ENCODE measurements around the gene PCDHB12. TPM values are rescaled to one million over a fixed set of nuclear protein-coding genes. Genes with fewer than 3 reads are reported as not detected.
"Not testable (repeated sequence)": the region's sequence is repeated elsewhere in the genome, so short reads cannot be mapped to it uniquely, and the experiment has no call there.

The PCDHB12 gene
- polyA plus RNA-seq, 1 donor = 4.6 TPM

DNA sequence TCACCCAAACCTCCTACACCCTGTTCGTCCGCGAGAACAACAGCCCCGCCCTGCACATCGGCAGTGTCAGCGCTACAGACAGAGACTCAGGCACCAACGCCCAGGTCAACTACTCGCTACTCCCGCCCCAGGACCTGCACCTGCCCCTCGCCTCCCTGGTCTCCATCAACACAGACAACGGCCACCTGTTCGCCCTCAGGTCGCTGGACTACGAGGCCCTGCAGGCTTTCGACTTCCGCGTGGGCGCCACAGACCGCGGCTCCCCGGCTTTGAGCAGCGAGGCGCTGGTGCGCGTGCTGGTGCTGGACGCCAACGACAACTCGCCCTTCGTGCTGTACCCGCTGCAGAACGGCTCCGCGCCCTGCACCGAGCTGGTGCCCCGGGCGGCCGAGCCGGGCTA, 7.4 kb upstream of the PCDHB12 start:
- DNase-seq = not testable (repeated sequence)

DNA sequence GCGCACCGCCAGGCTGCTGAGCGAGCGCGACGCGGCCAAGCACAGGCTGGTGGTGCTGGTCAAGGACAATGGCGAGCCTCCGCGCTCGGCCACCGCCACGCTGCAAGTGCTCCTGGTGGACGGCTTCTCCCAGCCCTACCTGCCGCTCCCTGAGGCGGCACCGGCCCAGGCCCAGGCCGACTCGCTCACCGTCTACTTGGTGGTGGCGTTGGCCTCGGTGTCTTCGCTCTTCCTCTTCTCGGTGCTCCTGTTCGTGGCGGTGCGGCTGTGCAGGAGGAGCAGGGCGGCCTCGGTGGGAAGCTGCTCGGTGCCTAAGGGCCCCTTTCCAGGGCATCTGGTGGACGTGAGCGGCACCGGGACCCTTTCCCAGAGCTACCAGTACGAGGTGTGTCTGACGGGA, 6.9 kb upstream of the PCDHB12 start:
- not testable (repeated sequence) for DNase-seq

DNA sequence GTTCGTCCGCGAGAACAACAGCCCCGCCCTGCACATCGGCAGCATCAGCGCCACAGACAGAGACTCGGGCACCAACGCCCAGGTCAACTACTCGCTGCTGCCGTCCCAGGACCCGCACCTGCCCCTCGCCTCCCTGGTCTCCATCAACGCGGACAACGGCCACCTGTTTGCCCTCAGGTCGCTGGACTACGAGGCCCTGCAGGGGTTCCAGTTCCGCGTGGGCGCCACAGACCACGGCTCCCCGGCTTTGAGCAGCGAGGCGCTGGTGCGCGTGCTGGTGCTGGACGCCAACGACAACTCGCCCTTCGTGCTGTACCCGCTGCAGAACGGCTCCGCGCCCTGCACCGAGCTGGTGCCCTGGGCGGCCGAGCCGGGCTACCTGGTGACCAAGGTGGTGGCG, 1.8 kb downstream of the PCDHB12 start:
- DNase-seq = not testable (repeated sequence)

DNA sequence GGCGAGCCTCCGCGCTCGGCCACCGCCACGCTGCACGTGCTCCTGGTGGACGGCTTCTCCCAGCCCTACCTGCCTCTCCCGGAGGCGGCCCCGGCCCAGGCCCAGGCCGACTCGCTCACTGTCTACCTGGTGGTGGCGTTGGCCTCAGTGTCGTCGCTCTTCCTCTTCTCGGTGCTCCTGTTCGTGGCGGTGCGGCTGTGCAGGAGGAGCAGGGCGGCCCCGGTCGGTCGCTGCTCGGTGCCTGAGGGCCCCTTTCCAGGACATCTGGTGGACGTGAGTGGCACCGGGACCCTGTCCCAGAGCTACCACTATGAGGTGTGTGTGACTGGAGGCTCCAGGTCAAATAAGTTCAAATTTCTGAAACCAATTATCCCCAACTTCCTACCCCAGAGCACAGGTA, 2.3 kb downstream of the PCDHB12 start:
- DNase-seq = not testable (repeated sequence)

DNA sequence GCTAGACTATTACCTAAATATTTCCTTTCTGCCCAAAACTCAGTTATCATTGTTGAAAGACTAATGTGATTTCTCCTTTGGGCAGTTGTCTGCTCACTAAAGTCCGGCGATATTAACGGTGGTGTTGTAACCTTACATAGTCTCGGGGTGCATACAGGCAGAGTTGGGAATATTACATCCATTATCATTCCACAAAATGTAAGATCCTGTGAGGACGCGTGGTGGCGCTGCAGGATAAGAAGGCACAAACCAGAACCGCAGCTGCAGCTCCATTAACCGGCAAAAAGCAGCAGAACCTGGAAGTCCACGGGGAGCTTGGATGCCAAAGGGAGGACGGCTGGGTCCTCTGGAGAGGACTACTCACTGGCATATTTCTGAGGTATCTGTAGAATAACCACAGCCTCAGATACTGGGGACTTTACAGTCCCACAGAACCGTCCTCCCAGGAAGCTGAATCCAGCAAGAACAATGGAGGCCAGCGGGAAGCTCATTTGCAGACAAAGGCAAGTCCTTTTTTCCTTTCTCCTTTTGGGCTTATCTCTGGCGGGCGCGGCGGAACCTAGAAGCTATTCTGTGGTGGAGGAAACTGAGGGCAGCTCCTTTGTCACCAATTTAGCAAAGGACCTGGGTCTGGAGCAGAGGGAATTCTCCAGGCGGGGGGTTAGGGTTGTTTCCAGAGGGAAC, 5.3 kb downstream of the PCDHB12 start, which contains the start of gene PCDHB13:
TSS of gene PCDHB13 (plus strand) at position 264 of the 684 bp plus-strand sequence. CDS start at position 469, 205 bp downstream.
- not testable (repeated sequence) for DNase-seq

DNA sequence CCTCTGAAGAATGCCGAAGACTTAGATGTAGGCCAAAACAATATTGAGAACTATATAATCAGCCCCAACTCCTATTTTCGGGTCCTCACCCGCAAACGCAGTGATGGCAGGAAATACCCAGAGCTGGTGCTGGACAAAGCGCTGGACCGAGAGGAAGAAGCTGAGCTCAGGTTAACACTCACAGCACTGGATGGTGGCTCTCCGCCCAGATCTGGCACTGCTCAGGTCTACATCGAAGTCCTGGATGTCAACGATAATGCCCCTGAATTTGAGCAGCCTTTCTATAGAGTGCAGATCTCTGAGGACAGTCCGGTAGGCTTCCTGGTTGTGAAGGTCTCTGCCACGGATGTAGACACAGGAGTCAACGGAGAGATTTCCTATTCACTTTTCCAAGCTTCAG, 6.1 kb downstream of the PCDHB12 start:
- DNase-seq = not testable (repeated sequence)

DNA sequence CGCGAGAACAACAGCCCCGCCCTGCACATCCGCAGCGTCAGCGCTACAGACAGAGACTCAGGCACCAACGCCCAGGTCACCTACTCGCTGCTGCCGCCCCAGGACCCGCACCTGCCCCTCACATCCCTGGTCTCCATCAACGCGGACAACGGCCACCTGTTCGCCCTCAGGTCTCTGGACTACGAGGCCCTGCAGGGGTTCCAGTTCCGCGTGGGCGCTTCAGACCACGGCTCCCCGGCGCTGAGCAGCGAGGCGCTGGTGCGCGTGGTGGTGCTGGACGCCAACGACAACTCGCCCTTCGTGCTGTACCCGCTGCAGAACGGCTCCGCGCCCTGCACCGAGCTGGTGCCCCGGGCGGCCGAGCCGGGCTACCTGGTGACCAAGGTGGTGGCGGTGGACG, 7.0 kb downstream of the PCDHB12 start:
- DNase-seq = not testable (repeated sequence)

DNA sequence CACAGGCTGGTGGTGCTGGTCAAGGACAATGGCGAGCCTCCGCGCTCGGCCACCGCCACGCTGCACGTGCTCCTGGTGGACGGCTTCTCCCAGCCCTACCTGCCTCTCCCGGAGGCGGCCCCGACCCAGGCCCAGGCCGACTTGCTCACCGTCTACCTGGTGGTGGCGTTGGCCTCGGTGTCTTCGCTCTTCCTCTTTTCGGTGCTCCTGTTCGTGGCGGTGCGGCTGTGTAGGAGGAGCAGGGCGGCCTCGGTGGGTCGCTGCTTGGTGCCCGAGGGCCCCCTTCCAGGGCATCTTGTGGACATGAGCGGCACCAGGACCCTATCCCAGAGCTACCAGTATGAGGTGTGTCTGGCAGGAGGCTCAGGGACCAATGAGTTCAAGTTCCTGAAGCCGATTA, 7.5 kb downstream of the PCDHB12 start:
- DNase-seq = not testable (repeated sequence)

DNA sequence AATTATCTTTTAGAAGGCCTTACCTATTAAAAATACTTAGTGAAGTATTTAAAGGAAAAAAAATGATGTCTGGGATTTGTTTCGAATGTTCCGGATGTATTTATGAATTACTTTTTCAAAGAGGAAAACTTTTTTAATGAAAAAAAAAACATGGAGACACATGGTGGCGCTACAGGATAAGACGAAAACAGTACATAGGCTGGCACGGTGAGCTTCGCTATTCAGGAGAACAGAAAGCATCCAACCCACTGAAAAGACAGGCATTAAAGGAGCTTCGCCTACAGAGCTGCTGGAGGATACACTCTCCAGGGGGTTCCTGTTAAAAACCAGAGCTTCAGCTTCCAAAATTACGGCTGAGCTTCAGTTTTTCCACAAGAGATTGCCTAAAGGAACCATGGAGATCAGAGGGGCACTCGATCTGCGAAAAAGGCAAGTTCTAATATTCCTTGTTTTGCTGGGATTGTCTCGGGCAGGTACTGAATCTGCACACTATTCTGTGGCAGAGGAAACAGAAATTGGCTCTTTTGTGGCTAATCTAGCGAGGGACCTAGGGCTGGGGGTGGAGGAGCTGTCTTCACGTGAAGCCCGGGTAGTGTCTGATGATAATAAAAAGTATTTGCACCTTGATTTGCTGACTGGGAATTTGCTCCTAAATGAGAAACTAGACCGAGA, 14.7 kb downstream of the PCDHB12 start, which contains the start of gene PCDHB14:
TSS of gene PCDHB14 (plus strand) at position 232 of the 672 bp plus-strand sequence. CDS start at position 395, 163 bp downstream.
- peak; percentile 15 for DNase-seq

DNA sequence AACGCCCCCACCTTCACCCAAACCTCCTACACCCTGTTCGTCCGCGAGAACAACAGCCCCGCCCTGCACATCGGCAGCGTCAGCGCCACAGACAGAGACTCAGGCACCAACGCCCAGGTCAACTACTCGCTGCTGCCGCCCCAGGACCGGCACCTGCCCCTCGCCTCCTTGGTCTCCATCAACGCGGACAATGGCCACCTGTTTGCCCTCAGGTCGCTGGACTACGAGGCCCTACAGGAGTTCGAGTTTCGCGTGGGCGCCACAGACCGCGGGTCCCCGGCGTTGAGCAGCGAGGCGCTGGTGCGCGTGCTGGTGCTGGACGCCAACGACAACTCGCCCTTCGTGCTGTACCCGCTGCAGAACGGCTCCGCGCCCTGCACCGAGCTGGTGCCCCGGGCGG, 16.3 kb downstream of the PCDHB12 start:
- not testable (repeated sequence) for DNase-seq

DNA sequence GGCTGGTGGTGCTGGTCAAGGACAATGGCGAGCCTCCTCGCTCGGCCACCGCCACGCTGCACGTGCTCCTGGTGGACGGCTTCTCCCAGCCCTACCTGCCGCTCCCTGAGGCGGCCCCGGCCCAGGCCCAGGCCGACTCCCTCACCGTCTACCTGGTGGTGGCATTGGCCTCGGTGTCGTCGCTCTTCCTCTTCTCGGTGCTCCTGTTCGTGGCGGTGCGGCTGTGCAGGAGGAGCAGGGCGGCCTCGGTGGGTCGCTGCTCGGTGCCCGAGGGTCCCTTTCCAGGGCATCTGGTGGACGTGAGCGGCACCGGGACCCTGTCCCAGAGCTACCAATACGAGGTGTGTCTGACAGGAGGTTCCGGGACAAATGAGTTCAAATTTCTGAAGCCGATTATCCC, 16.9 kb downstream of the PCDHB12 start:
- DNase-seq = not testable (repeated sequence)

DNA sequence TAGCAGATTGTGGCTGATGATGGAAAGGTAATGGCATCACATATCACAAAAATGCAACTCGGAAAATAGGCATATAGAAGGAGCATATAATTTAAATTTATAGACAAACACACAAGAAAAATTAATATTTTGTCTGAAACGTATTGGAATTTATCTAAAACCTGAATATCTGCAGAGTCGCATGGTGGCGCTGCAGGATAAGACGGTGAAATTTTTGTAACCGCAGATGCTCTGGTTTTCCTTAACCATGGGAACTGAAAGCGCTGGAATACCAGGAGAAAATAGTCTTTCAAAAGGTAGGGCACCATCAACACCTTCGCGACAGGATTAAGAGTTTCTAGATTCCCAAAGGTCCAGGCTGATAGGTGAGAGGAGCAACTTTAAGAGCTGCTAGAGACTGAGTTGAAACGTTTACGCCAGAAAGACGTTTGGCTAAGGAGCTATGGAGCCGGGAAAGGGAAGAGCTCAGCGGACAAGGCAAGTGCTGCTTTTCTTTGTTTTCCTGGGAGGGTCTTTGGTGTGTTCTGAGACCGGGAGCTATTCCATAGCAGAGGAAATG, 25.7 kb downstream of the PCDHB12 start:
- DNase-seq = no peak

DNA sequence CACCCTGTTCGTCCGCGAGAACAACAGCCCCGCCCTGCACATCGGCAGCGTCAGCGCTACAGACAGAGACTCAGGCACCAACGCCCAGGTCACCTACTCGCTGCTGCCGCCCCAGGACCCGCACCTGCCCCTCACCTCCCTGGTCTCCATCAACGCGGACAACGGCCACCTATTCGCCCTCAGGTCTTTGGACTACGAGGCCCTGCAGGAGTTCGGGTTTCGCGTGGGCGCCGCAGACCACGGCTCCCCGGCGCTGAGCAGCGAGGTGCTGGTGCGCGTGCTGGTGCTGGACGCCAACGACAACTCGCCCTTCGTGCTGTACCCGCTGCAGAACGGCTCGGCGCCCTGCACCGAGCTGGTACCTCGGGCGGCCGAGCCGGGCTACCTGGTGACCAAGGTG, 27.4 kb downstream of the PCDHB12 start:
- not testable (repeated sequence) for DNase-seq

DNA sequence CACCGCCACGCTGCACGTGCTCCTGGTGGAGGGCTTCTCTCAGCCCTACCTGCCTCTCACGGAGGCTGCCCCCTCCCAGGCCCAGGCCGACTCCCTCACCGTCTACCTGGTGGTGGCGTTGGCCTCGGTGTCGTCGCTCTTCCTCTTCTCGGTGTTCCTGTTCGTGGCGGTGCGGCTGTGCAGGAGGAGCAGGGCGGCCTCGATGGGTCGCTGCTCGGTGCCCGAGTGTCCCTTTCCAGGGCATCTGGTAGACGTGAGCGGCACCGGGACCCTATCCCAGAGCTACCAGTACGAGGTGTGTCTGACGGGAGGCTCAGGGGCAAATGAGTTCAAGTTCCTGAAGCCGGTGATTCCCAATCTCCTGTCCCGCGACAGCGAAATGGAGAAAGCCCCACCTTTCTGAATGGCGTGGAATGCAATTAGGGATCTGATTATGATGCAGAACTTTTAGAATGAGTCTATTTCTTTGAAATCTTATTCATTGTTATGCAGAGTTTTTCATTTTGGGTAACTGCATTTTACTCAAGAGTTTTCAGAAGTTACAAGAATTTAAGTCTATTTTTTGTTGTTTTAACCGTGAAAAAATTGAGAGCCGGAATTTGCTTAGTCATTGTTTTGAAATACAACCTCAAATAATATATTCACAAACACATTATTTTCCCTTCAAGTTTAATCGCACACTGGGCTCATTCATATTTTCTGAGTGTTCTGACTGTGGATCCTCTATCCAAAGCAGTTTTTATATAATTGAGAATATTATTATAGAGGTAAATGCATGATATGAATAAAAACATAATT, 28.2 kb downstream of the PCDHB12 start:
- DNase-seq = no peak

DNA sequence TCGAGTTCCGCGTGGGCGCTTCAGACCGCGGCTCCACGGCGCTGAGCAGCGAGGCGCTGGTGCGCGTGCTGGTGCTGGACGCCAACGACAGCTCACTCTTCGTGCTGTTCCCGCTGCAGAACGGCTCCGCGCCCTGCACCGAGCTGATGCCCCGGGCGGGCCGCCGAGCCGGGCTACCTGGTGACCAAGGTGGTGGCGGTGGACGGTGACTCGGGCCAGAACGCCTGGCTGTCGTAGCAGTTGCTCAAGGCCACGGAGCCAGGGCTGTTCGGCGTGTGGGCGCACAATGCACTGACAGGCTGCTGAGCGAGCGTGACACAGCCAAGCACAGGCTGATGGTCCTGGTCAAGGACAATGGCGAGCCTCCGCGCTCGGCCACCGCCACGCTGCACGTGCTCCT, 33.0 kb downstream of the PCDHB12 start:
- no peak for DNase-seq

DNA sequence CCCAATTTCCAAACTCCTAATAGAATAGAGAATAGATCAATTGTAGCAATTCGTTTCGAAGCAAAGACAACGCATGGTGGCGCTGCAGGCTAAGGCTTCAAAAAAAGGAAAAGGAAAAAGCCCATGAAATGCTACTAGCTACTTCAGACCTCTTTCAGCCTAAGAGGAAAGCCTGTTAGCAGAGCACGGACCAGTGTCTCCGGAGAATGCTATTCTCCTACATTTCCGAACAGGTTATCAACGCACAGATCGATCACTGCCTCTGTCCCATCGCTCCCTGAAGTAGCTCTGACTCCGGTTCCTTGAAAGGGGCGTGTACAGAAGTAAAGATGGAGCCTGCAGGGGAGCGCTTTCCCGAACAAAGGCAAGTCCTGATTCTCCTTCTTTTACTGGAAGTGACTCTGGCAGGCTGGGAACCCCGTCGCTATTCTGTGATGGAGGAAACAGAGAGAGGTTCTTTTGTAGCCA, 36.8 kb downstream of the PCDHB12 start, which contains the start of gene PCDHB15:
TSS of gene PCDHB15 (plus strand) at position 146 of the 468 bp plus-strand sequence. CDS start at position 330, 184 bp downstream.
- DNase-seq = peak; percentile 38

DNA sequence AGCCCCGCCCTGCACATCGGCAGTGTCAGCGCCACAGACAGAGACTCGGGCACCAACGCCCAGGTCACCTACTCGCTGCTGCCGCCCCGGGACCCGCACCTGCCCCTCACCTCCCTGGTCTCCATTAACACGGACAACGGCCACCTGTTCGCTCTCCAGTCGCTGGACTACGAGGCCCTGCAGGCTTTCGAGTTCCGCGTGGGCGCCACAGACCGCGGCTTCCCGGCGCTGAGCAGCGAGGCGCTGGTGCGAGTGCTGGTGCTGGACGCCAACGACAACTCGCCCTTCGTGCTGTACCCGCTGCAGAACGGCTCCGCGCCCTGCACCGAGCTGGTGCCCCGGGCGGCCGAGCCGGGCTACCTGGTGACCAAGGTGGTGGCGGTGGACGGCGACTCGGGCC, 38.5 kb downstream of the PCDHB12 start:
- DNase-seq = not testable (repeated sequence)

DNA sequence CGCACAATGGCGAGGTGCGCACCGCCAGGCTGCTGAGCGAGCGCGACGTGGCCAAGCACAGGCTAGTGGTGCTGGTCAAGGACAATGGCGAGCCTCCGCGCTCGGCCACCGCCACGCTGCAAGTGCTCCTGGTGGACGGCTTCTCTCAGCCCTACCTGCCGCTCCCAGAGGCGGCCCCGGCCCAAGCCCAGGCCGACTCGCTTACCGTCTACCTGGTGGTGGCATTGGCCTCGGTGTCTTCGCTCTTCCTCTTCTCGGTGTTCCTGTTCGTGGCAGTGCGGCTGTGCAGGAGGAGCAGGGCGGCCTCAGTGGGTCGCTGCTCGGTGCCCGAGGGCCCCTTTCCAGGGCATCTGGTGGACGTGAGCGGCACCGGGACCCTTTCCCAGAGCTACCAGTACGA, 38.9 kb downstream of the PCDHB12 start:
- DNase-seq = not testable (repeated sequence)

DNA sequence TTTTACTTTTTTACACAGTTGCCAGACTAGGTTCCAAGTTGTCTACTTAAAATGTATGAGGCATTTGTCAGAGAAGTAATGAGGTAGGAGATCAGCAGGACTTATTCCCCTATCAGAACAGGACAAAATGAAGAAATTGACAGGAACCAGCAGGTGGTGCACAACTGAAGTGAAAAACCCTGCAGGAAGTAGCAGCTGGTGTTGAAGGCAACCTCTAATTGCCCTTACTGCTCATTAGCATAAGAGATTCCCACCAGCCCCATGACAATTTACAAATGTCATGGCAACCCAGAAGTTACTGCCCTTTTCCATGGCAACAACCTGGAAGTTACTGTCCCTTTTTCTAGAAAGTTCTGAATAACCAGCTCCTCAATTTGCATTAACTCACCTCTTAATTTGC, 42.1 kb downstream of the PCDHB12 start:
- no peak for DNase-seq

DNA sequence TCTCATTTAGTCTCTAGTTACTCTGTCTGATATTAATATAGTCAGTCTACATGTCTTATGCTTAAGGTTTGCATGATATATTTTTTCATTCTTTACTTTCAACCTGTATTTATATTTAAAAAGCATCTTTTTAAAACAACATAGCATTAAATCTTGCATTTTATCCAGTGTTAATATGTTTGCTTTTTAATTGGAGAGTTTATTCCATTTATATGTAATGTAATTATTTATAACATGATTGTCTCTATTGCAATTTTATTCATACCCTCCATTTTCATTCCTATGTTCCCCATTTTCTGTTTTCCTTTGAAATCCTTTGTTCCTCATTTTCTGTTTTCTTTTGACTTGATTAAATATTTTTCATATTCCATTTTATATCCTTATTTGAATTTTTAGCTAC, 49.9 kb downstream of the PCDHB12 start:
- no peak for DNase-seq

DNA sequence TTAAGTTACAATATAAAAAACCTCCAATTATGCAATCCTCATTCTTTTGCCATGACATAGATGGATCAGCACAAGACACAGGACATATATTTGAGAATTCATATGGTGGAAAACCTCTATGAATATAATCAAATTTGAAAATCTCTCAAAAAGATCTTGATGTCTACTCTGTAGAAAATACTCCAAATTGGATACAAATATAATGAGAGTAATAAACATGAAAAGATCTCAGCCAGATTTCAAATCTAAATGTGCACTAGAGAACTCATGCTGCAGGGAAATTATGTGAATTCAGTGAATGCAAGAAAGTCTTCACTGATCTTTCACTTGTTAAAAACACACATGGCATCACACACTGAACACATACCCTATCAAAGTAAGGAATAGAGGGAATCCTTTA, 50.4 kb downstream of the PCDHB12 start:
- DNase-seq = no peak

All from left kidney (tissue), 2 donors.